NCI-H1105 treated with DMSO at 0.1 percent for 48 hours (cell line): ENCODE measurements around the gene CTNNBL1.

Experiments
- DNase-seq: peaks from one replicate; lab custom pipeline; 2025; lab: John Stamatoyannopoulos, UW

The CTNNBL1 gene

DNA sequence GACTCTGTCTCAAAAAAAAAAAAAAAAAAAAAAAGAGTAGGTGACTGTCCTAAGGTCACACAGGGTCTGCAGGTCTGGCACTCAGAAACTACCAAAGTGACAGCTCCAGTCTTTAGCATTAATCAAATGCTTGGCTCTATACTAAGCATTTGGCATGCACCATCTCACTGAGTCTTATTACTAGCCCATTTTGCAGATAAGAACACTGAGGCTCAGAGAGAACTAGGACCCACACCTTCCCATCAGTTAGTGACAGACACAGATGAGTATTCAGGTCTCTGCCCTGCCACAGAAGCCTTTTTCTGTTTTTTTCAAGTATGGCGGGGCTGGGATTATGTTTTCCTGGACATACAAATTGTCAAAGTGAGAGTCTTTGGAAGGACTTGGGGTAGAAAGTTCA lies 186.0 kb downstream of the CTNNBL1 start:
- DNase-seq: no peak

GRCh38 chr20:37880726-37881591 lies 187.1 kb downstream of the CTNNBL1 start:
- peak; percentile 15 for DNase-seq

- DNase-seq: no peak
Measured at GRCh38 chr20:37881601-37882343, 187.9 kb downstream of the CTNNBL1 start.

GRCh38 chr20:37882961-37883712 lies 189.3 kb downstream of the CTNNBL1 start:
- peak; percentile 41 for DNase-seq

- no peak for DNase-seq
Measured at GRCh38 chr20:37885042-37885441, 191.2 kb downstream of the CTNNBL1 start.

DNA sequence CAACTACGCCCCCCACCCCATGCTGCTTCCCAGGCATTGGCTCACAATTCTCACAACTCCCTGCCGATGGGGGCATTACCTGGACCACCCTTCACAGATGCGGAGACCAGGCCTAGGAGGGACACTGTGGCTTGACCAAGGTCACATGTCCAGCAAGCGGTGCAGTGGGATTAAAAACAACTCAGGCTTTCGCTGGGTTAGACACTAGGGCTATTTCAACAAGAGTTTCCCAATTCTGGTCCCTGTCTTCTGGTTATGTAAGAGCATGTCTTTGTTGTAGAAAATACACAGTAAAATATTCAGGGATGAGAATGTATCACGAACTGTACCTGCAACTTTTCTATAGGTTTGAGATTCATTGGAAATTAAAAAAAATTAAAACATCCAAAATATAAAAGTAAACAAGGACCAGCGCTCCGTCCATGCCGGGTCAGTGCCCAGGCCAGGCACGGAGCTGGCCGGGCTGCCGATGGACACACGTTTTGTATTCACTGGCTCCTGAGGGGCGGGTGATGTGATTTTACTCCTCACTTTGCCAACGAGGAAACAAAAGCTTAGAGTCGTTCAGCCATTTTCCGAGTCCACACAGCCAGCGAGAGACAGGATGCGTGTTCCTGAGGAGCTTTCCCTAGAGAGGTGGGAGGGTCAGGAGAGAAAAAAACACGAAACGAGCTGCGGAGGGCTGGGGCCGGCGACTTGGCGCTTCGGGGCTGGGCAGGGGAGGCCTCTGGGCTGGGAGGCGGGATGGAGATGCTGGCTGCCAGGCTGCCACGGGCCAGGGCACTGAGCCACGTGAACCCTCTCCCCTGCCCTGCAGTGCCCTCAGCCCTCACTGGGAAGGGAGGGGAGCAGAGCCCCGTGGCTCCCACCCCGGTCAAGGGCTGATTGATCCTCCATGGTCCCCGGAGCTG lies 192.0 kb downstream of the CTNNBL1 start:
- no peak for DNase-seq

- no peak for DNase-seq
Measured at GRCh38 chr20:37886851-37887297, 193.0 kb downstream of the CTNNBL1 start.

DNA sequence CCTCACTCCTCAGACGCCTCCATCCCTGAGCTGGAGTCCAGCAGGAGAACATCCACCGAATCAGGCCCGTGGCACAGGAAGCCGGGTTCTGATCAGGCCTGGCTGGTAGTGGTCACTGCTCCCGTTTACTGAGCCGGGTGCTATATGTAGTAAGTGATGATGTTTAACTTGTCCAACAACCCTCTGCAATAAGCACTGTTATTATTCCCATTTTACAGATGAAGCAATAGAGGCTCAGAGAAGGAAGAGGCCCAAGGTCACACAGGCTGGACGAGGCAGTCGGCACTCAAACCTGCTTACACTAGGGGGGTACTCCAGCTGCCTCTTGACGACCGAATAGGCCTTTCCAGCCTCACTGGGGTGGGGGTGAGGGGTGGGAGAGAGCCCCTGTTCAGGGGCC lies 194.8 kb downstream of the CTNNBL1 start:
- DNase-seq: no peak

- DNase-seq: no peak
Measured at GRCh38 chr20:37890108-37890507, 196.3 kb downstream of the CTNNBL1 start.

GRCh38 chr20:37890643-37891042 lies 196.8 kb downstream of the CTNNBL1 start:
- DNase-seq: peak; percentile 82

DNA sequence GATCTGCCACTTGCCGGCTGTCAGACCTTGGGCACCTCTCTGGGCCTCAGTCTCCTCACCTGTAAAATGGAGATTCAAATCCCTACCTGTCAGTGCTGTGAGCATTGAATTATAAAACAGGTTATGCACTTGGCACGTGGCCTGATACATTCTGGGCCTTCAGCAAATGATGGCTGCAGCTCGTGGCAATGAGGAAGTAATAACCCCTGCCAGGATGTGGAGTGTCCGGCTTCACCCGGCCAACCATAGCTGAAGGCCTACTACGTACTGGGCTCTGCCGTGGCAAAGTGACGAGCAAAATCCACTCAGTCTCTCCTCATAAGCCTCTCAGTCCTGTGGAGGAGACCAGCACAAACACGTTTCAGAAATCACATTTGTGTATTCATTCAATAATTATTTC lies 198.2 kb downstream of the CTNNBL1 start:
- DNase-seq: no peak

GRCh38 chr20:37893566-37894241 lies 199.9 kb downstream of the CTNNBL1 start:
- no peak for DNase-seq

- DNase-seq: no peak
Measured at GRCh38 chr20:37894454-37894853, 200.6 kb downstream of the CTNNBL1 start.

GRCh38 chr20:37895166-37895565 lies 201.3 kb downstream of the CTNNBL1 start:
- peak; percentile 42 for DNase-seq

DNA sequence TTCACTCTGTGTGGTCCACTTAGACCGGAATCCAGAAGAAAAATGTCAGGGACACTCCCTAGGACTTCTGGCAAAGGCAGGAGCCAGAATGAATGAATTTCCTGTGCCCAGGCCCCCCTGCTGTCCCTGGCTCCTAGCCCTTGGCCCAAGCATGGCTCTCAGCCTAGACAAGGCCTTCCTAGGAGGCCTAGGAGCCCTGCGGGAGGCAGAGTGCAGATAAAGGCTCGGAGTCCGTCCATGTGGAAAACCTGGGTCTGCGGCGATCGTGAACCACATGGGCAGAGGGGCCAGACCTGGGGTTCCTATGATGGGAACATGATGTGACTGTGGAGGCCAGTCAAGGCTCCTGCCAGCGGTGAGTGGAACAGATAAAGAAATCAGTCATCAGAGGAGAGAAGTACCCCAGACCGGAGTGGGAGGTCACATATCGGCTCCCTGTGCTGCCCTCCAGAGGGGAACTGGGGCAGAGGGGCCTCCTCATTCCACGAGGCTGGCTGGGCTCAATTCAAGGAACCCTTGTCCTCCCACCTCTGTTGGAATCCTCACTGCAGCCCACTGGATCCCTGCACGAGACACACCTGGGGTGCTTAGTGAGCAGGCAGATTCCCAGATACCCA lies 203.2 kb downstream of the CTNNBL1 start:
- DNase-seq: no peak

DNA sequence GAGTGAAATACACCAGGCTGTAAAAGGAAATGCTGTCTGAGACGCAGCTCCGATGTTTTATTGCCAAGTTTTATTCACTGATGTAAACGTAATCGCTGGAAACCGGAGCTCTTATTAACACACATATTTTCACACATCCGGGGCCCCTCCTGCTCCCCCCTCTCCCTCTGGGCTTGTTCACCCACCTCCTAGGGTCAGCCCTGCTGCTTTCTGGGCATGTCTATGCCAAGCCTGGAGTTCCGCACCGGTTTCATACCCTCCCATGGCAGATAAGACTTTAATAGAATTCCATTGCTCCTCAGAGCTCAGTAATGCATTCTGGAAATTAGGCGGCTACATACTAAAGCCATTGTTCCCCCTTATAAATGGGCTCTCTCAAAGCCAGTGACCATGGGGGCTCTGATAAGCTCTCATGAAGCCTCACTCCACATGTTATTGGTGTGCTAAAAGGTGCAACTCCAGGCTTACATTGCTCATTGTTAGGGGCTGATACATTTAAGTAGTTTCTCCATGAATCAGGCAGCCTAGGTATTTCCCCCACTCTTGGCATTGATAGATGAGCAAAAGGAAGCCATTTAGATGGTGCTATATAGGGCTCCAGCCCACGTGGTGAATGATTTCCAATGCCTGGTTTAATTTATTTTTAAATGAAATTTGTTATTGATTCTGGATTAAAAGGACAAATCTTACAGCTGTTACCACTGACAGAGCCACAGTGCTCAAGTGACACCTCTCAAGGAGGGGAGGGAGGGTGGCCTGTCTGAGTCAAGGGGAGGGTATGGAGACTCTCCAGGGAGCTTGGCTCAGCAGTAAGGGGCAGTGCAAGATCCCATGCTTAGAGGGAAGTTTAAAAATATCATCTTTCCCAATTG lies 204.6 kb downstream of the CTNNBL1 start:
- no peak for DNase-seq

- no peak for DNase-seq
Measured at GRCh38 chr20:37899105-37900045, 205.5 kb downstream of the CTNNBL1 start.

DNA sequence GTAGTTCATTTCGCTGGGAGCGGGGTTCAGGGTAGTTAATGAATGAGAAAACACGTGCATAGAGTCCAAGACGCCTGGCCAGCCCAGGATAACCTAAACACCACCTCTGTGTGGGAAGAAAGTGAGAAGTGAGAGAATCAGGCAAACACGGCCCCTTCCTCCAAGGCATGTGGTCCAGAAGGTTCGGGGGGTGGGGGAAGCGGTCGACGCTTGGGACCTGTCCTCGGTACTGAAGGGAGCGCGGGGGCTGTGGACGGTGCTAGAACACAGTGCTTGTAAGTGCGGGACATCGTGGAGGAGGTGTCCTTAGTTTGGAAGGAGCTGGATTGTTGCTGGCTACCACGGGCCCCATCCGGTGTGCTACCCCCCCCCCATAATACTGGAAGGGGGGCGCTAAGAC lies 207.4 kb downstream of the CTNNBL1 start:
- no peak for DNase-seq
